Effector memory CD8-positive, alpha-beta T cell (primary cell): ENCODE data around the gene ZBTB34.

Experiments used
- ATAC-seq: fragments of 150-1000 bp; cut with Tn5 transposase; replicated peaks from 2 replicates; pipeline ENCODE4 v1.10.0; 2021; ENCODE audit warnings: mild to moderate bottlenecking, moderate library complexity
- DNase-seq, 3 experiments: peaks; one replicate each; pipeline ENCODE4 v3.0.0; 2021
- H3K27ac Mint-ChIP-seq, 2 donors: one replicate each; pipeline ENCODE4 v1.8.0; 2022; ENCODE audit warnings: mild to moderate bottlenecking in 2 of 2, mixed read lengths in 2 of 2, moderate library complexity in 2 of 2
- H3K27me3 Mint-ChIP-seq, 2 donors: one replicate each; pipeline ENCODE4 v1.8.0; 2022; ENCODE audit warnings: mixed read lengths in 2 of 2
- H3K36me3 Mint-ChIP-seq: one replicate; pipeline ENCODE4 v1.8.0; 2022; ENCODE audit warnings: mild to moderate bottlenecking, moderate library complexity, mixed read lengths; ENCODE audit not compliant: insufficient read depth
- H3K4me1 Mint-ChIP-seq, 2 donors: one replicate each; pipeline ENCODE4 v1.8.0; 2022; ENCODE audit warnings: low read depth in 2 of 2, mixed read lengths in 2 of 2
- H3K4me3 Mint-ChIP-seq, 2 donors: one replicate each; pipeline ENCODE4 v1.8.0; 2022; ENCODE audit warnings: mild to moderate bottlenecking in 2 of 2, mixed read lengths in 2 of 2, moderate library complexity in 2 of 2
- H3K9me3 Mint-ChIP-seq, 2 donors: one replicate each; pipeline ENCODE4 v1.8.0; 2022; ENCODE audit warnings: mixed read lengths in 2 of 2

ZBTB34 gene

GRCh38 chr9:126851286-126851880 lies 9.1 kb upstream of the ZBTB34 start:
- peaks cover 37 to 81% of the 10 kb centered on the region in 2 donors for H3K27me3 Mint-ChIP-seq
- H3K4me1 Mint-ChIP-seq: peaks cover 0 to 2% of the 10 kb centered on the region in 2 donors
- DNase-seq: no peak

DNA sequence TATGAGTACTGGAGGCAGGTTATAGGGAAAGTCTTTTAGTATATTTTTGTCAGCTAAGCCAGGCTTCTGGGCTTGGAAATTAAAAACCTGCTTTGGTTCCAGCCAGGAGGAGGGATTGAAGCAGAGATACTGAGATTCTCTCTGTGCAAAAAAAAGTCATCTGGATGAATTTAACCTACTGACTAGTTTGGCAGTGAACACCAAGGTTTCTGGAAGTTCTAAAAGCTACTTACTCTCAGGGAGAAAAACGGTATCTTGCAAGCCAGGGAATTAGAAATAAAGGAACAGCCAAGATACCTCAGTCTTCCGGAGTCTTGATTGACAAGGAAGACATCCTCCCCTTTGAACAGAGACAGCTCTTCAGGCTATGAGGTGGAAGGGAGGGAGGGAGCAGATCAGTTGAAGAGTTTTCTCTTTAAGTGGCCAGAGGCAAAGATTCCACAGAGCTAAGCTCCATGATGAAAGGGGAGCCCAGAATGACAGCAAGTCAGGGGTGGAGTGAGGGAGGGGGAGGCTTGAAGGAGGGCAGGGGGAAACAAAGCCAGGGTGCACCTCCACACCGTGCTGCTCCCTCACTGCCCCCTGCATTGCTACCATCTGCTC lies 8.3 kb upstream of the ZBTB34 start:
- ATAC-seq (no peak), DNase-seq (no peak)
- Mint-ChIP-seq H3K27ac (no peak overlapping the region), H3K9me3 (no peaks in the 10 kb centered on the region), H3K4me1 (peaks cover 0 to 2% of the 10 kb centered on the region in 2 donors), H3K27me3 (peaks cover 42 to 82% of the 10 kb centered on the region in 2 donors), H3K4me3 (no peak overlapping the region), H3K36me3 (peaks cover 3% of the 10 kb centered on the region)

More at GRCh38 chr9:126851286-126851880, 9.1 kb upstream of the ZBTB34 start:
- no peak for ATAC-seq
- Mint-ChIP-seq H3K36me3 (peaks cover 3% of the 10 kb centered on the region), H3K27ac (no peak overlapping the region), H3K9me3 (no peaks in the 10 kb centered on the region), H3K4me3 (no peak overlapping the region)

DNA sequence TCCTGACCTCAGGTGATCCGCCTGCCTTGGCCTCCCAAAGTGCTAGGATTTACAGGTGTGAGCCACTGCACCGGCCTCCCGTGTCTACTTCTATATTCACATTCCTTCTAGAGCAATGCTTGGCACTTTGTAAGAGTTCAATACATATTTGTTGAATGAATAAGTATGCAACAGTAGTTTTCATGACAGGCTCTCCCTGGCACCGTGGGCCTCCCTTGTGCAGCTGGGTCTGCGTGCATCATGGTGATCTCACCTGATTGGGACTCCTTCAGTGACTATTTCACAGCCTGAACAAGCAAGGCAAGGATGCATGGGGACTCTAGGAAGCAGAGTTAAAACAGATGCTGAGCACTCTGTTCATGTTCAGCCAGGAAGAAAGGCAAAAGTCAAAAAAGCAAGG lies 6.8 kb upstream of the ZBTB34 start:
- ATAC-seq (no peak), DNase-seq (no peak)
- peaks cover 3% of the 10 kb centered on the region for H3K36me3 Mint-ChIP-seq
- H3K27me3 Mint-ChIP-seq: peaks cover 42 to 83% of the 10 kb centered on the region in 2 donors
- H3K4me1 Mint-ChIP-seq: no peaks in the 10 kb centered on the region
- no peak overlapping the region for H3K4me3 Mint-ChIP-seq
- no peaks in the 10 kb centered on the region for H3K9me3 Mint-ChIP-seq
- H3K27ac Mint-ChIP-seq: no peak overlapping the region

DNA sequence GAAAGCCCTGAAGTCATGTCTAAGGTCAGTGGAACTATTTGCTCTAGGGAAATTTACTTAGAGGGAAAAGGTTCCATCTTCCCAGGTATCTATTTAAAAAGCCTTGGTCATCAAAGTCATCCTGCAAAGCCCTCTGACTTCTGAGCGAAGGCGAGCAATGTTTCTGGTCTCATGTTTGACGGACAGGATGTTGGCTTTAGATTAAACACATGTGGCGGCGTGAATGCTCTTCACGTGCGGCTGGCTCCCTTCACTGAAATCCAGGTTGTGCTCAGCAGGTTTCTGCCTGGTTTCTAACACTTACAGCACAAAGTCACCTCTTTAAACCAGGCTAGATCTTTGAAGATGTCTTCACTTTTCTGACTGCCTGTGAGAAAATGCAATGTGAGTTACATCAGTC lies 5.7 kb upstream of the ZBTB34 start:
- Mint-ChIP-seq H3K4me1 (peaks cover 0 to 2% of the 10 kb centered on the region in 2 donors), H3K27ac (no peak overlapping the region), H3K9me3 (no peaks in the 10 kb centered on the region), H3K27me3 (peaks cover 42 to 82% of the 10 kb centered on the region in 2 donors), H3K4me3 (no peak overlapping the region), H3K36me3 (peaks cover 3% of the 10 kb centered on the region)
- no peak for ATAC-seq
- no peak for DNase-seq

DNA sequence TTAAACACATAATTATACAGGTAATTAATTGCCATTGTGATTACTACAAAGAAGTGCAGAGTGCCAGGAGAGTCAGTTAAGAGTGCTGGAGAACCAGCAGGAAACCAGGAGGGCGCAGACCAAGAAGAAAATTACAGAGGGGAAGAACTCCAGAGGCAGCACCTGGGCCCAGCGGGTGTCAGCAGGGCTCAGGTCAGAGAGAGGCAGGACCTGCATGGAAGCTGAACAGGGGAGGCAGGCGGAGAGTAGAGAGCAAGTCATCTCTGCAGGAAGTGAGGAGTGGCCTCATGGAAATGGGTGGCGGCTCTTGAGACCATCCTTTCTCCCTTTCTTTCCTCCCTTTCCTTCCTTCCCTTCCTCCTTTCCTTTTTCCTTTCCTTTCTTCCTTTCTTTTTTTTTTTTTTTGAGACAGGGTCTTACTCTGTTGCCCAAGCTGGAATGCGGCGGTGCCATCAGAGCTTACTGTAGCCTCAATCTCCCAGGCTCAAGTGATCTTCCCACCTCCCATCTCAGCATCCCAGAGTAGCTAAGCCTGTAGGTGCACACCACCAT lies 4.0 kb upstream of the ZBTB34 start:
- no peak for ATAC-seq
- H3K9me3 Mint-ChIP-seq: no peaks in the 10 kb centered on the region
- no peak overlapping the region for H3K27ac Mint-ChIP-seq
- no peak for DNase-seq
- peaks cover 3 to 5% of the 10 kb centered on the region in 2 donors for H3K4me1 Mint-ChIP-seq
- no peak overlapping the region for H3K4me3 Mint-ChIP-seq
- peaks cover 31 to 66% of the 10 kb centered on the region in 2 donors for H3K27me3 Mint-ChIP-seq
- H3K36me3 Mint-ChIP-seq: peaks cover 3% of the 10 kb centered on the region

GRCh38 chr9:126857261-126857960 lies 3.0 kb upstream of the ZBTB34 start:
- Mint-ChIP-seq H3K36me3 (peaks cover 3% of the 10 kb centered on the region), H3K9me3 (no peaks in the 10 kb centered on the region), H3K27me3 (peaks cover 21 to 56% of the 10 kb centered on the region in 2 donors), H3K4me1 (peaks cover 13% of the 10 kb centered on the region in 2 donors), H3K4me3 (no peak overlapping the region), H3K27ac (no peak overlapping the region)
- ATAC-seq (no peak), DNase-seq (no peak)

- Mint-ChIP-seq H3K27me3 (peaks cover 10 to 39% of the 10 kb centered on the region in 2 donors), H3K4me3 (peak overlapping the region; percentile 78 to 79), H3K27ac (peak overlapping the region in 1 of 2 donors; percentile 69), H3K36me3 (no peaks in the 10 kb centered on the region), H3K4me1 (peaks cover 20 to 24% of the 10 kb centered on the region in 2 donors), H3K9me3 (no peaks in the 10 kb centered on the region)
- no peak for DNase-seq
- no peak for ATAC-seq
Observed at GRCh38 chr9:126859111-126859510, 1.3 kb upstream of the ZBTB34 start.

DNA sequence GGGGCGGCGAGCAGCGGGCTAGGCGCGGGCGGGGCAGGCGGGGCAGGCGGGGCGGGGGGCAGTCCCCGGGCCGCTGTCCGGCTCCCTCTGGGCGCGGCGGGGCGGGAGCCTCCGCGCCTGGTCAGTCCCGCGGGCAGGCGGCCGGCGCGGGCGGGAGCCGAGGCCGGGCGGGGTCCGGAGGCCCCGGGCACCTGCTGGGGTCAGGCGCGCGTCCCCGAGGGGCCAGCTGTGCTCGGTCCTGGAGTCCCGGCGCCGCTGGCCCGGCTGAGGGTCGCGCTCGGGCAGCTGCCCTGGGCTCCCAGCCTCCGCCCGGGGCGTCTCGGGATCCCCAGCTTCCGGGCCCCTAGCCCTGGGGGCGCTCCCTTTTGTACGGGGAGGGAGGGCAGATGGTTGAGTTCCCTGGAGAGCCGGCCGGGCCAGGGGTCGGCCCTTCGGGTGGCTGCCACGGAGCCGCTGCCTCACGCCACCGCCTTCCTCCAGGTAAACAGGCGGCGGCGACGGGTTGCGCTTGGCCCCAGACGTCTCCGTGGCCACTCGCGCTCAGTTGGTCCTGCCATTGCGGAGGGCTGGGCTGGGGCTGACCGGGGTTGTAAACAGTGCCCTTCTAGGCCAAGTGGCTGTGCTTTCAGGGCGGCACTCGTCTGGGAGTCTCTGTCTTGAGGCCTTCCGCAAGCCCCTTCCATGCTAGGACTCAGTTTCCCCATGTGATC lies 473 bp downstream of the ZBTB34 start:
- Mint-ChIP-seq H3K27me3 (peaks cover 9 to 21% of the 10 kb centered on the region in 2 donors), H3K4me1 (peaks cover 20 to 25% of the 10 kb centered on the region in 2 donors), H3K27ac (peak overlapping the region; percentile 42 to 81), H3K4me3 (peak overlapping the region; percentile 78 to 79), H3K9me3 (no peaks in the 10 kb centered on the region), H3K36me3 (no peaks in the 10 kb centered on the region)
- peak; percentile 25 for ATAC-seq
- DNase-seq: peak in 1 of 3 experiments; percentile 11

- H3K27me3 Mint-ChIP-seq: peaks cover 1 to 13% of the 10 kb centered on the region in 2 donors
Observed at GRCh38 chr9:126861707-126862103, 1.3 kb downstream of the ZBTB34 start.

GRCh38 chr9:126862104-126862761 lies 1.8 kb downstream of the ZBTB34 start:
- Mint-ChIP-seq H3K4me1 (peaks cover 23 to 38% of the 10 kb centered on the region in 2 donors), H3K27ac (peak overlapping the region; percentile 42 to 81), H3K36me3 (peaks cover 4% of the 10 kb centered on the region), H3K4me3 (peak overlapping the region; percentile 70 to 78), H3K27me3 (peaks cover 0 to 8% of the 10 kb centered on the region in 2 donors), H3K9me3 (no peaks in the 10 kb centered on the region)
- DNase-seq (no peak), ATAC-seq (no peak)

More at GRCh38 chr9:126861707-126862103, 1.3 kb downstream of the ZBTB34 start:
- Mint-ChIP-seq H3K4me1 (peaks cover 23 to 33% of the 10 kb centered on the region in 2 donors), H3K27ac (peak overlapping the region; percentile 42 to 81), H3K36me3 (peaks cover 4% of the 10 kb centered on the region), H3K9me3 (no peaks in the 10 kb centered on the region), H3K4me3 (peak overlapping the region; percentile 70 to 78)
- DNase-seq (no peak), ATAC-seq (no peak)

DNA sequence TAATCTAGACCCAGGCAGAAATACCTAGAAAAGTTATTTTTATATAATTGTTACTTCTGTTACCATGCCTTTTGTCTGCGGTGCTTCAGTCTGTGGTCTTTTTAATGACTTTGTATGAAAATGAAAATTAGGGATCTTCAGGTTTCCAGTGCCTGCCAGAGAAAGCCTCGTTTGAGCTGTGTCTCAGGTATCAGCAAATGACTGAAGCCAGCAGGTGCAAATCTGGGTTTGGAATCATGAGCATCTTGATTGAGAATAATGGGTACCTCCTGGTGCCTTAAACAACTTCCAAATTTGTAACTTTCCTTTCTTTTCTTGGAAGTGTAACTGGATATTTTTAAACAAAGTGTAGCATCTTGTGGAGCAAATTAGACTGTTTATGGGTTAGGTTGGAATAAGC lies 4.3 kb downstream of the ZBTB34 start:
- Mint-ChIP-seq H3K36me3 (peaks cover 4% of the 10 kb centered on the region), H3K4me1 (peaks cover 27 to 50% of the 10 kb centered on the region in 2 donors), H3K27ac (no peak overlapping the region), H3K27me3 (no peaks in the 10 kb centered on the region), H3K4me3 (no peak overlapping the region), H3K9me3 (no peaks in the 10 kb centered on the region)
- no peak for DNase-seq
- no peak for ATAC-seq

DNA sequence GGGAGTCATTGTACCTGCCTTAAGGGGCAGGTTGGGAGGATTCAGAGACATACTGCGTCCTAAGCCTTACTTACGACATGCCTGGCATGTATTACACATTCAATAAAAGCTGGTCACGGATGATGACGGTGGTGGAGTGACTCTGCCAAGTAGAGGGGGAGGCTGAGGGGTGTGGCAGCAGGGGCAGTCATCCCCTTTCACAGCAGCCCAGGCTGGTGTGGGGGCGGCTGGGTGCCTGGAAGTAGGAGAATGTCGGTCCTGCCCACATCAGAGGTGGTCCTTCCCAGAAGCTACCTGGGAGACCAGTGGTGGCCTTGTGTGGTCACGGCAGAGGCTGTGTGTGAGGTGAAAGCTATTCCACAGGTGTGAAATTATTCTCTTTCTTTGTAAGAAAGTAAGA lies 8.9 kb downstream of the ZBTB34 start:
- Mint-ChIP-seq H3K9me3 (no peaks in the 10 kb centered on the region), H3K4me3 (no peak overlapping the region), H3K36me3 (peaks cover 8% of the 10 kb centered on the region), H3K4me1 (peaks cover 16 to 35% of the 10 kb centered on the region in 2 donors), H3K27me3 (no peaks in the 10 kb centered on the region), H3K27ac (peak overlapping the region in 1 of 2 donors; percentile 54)
- ATAC-seq (no peak), DNase-seq (no peak)
